ENCODE results near the gene CCL3. TPM values are rescaled to one million over a fixed set of nuclear protein-coding genes. Genes with fewer than 3 reads are reported as not detected.
"Not testable (repeated sequence)": the region's sequence is repeated elsewhere in the genome, so short reads cannot be mapped to it uniquely, and the experiment has no call there.

The CCL3 gene
- total RNA-seq, result 1,000 to 10,000 TPM; 1,540 to 1,562 TPM

DNA sequence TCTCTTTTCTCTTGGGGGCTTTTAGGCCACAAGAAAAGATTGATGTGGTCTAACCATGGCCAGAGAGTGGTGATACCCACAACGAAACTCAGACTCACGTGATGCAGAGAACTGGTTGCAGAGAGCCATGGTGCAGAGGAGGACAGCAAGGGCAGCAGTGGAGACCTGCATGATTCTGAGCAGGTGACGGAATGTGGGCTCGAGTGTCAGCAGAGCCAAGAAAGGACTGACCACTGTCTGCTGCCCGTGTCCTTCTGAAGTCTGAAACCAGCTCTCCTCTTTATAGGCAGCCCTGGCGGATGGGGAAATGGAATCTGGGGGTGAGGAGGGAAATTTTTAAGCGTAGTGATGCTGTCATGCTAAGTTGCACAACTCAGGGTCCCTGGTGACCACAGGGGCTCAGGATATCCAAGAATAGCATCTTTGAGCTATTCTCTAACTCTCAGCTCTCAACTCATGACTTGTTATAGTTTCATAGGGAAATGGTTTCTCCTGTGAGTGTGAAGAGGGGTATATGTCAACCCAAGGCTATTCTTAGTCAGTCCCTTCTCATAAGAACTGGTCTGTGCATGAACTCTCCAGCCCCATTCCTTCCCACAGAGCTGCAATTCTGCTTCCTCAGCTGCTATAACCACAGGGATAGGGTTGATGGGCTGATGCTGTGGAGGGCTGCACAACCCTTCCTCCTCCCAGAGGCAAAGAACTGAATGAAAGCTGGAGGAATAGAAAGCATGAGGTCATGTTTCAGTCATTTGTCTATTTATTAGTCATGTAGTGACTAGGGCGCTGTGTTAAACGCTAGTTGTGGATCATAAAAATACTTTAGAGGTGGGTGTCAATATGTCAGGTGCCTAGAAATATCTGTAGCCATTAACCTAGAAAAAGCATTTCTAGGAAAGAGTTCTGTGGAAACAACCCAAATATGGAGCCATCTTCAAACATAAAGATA is at the start of gene CCL3:
CCL3 (minus strand) TSS at position 256 of the 949 bp plus-strand sequence; CDS start at position 171, 85 bp downstream.
- CTCF ChIA-PET, result interaction anchor here (0.9 to 4.6 kb wide), 6 partner anchors 15 to 142 kb away, joined by 3 to 22 read pairs (median 12); no protein-coding TSS in a partner anchor
- POLR2A ChIA-PET, result interaction anchor here (0.6 to 4.7 kb wide), 16 partner anchors 8 to 224 kb away, joined by 3 to 80 read pairs (median 4); partner anchors contain the start of genes CCL4 and CCL5

GRCh38 chr17:36136439-36136838 is 46.5 kb upstream of the CCL3 start:
- POLR2A ChIA-PET, result no interaction called here
- CTCF ChIA-PET, result interaction anchor here (1.5 kb wide), 1 partner anchor 12 kb away, joined by 3 read pairs; no protein-coding TSS in a partner anchor

DNA sequence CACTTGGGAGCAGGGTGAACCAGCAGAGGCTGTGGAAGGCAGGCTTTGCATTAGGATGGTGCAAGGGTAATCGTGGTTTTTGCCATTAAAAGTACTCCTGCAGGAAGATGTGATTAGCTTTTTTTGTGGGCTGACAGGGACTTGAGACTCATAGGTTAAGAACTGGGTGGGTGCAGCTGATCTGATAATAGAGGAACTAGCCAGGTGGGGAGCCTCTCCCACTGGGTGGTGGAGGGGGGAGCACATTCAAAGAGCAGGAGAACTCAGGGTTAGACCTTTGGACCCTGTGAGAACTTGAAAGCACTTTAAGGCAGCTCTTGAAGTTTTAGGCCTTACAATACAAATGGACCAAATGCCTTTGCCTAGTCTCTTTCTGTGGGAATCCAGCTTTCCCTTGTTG is 46.1 kb upstream of the CCL3 start:
- POLR2A ChIA-PET, result no interaction called here
- CTCF ChIA-PET, result interaction anchor here (1.5 kb wide), 1 partner anchor 12 kb away, joined by 3 read pairs; no protein-coding TSS in a partner anchor

DNA sequence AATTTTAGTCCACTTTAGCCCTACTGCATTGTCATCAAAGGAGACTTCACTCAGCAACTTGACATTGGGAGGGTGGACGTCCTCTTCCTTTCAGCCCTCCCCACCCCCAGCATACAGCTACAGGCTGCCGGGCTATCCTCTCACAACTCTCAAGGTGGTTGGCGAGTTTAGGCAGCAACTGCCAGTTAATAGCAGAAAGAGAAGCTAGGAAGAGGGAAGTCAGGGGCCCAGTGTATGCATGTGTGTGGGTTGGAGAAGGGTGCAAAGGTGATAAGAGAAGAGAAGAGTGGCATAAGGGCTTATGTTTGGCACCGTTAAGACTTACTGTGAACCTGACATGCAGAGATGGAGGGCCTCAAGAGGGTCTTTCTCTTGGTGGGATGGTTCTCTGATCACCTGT is 45.5 kb upstream of the CCL3 start:
- POLR2A ChIA-PET, result no interaction called here
- CTCF ChIA-PET, result interaction anchor here (1.5 kb wide), 1 partner anchor 13 kb away, joined by 3 read pairs; no protein-coding TSS in a partner anchor

- ChIA-PET POLR2A (no interaction called here), CTCF (interaction anchor here (1.4 to 2.8 kb wide), 2 partner anchors 15 to 16 kb away, joined by 3 to 13 read pairs; no protein-coding TSS in a partner anchor)
Observed at GRCh38 chr17:36133602-36134236, 43.8 kb upstream of the CCL3 start.

DNA sequence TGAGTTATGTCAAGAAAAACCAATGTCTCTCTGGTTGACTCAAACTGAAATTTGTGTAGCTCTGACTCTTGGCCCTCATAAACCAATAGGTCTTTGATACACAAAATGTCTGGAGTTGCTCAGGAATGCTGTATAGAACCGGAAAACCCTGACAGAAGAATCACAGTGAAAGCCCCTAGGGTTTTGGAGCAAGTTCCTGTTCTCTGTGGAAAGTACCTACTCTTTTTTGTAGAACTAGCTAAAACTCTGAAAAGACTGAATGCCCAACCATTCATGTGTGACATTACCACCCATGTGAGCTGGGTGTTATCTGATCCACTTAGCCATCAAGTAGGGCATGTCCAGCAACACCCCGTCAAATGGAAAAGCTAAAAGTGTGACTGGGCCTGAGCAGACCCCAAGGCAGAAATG is 42.5 kb upstream of the CCL3 start:
- ChIA-PET CTCF (interaction anchor here (1.4 to 2.8 kb wide), 2 partner anchors 14 to 17 kb away, joined by 4 to 13 read pairs; no protein-coding TSS in a partner anchor), POLR2A (no interaction called here)

- CTCF ChIA-PET, result interaction anchor here (1.4 to 2.8 kb wide), 2 partner anchors 15 to 17 kb away, joined by 4 to 13 read pairs; no protein-coding TSS in a partner anchor
- POLR2A ChIA-PET, result no interaction called here
Observed at GRCh38 chr17:36131931-36132330, 42.0 kb upstream of the CCL3 start.

DNA sequence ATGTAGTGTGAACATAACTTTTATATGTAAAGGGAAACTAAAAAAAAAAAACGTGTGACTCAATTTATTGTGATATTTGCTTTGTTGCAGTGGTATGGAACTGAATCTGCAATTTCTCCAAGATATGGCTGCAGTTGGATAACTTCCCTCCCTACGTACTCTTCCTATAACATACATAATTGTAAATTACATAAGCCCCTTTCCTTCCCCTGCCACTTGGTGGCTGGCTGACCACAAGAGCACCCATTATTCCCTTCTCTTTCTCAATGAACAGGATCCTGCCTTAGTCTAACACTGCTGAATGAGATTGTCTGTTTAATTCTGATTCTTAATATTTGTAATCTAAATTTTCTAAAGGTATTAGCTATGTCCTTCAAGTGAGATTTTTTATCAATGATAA is 41.5 kb upstream of the CCL3 start:
- CTCF ChIA-PET, result interaction anchor here (2.8 kb wide), 1 partner anchor 18 kb away, joined by 13 read pairs; no protein-coding TSS in a partner anchor
- POLR2A ChIA-PET, result no interaction called here

DNA sequence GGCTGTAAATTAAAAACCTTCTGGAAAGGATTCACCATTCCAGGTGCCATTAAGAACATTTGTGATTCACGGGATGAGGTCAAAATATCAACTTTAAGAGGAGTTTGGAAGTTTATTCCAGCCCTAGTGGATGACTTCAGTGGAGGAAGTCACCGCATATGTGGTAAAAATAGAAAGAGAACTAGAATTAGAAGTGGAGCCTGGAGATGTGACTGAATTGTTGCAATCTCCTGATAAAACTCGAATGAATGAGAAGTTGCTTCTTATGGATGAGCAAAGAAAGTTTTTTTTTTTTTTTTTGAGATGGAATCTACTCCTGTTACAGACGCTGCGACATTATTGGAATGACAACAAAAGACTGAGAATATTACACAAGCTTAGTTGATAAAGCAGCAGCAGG is 40.4 kb upstream of the CCL3 start:
- CTCF ChIA-PET, result interaction anchor here (0.7 kb wide), 1 partner anchor 152 kb away, joined by 4 read pairs; no protein-coding TSS in a partner anchor
- POLR2A ChIA-PET, result no interaction called here

DNA sequence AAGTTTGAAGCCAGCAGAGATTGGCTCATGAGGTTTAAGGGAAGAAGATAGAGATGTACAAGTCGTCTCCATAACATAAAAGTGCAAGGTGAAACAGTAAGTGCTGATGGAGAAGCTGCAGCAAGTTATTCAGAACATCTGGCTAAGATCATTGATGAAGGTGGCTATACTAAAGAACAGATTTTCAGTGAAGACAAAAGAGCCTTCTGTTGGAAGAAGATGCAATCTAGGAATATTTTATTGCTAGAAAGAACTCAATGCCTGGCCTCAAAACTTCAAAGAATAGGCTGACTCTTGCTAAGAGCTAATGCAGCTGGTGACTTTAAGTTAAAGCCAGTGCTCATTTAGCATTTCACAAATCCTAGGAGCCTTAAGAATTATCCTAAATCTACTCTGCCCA is 39.7 kb upstream of the CCL3 start:
- CTCF ChIA-PET, result interaction anchor here (0.6 kb wide), 1 partner anchor 123 kb away, joined by 3 read pairs; no protein-coding TSS in a partner anchor
- POLR2A ChIA-PET, result no interaction called here

DNA sequence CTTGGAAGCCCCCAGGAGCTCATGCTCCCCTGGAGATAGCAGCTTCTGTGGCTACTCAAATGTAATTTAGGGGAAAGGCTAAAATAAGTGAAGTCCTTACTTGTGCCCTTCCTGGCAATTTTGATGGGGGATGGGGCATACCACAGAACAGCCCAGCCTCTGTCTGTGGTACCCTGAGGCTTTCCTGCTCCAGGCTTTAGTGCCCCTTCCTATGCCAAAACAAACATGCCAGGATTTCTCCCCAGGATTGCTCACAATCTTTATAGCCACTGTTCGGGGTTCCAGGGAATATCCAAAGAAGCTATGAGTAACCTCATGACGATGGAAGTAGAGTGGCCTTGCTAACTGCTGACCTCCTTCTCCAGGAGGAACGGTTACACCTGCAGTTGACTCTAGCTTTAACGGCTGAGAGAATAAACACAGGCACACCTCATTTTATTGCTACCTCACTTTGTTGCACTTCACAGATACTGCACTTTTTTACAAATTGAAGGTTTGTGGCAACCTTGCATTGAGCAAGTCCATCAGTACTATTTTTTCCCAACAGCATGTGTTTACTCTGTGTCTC is 38.6 kb upstream of the CCL3 start:
- ChIA-PET CTCF (interaction anchor here (0.9 kb wide), 1 partner anchor 20 kb away, joined by 4 read pairs; no protein-coding TSS in a partner anchor), POLR2A (no interaction called here)

GRCh38 chr17:36127911-36128310 is 38.0 kb upstream of the CCL3 start:
- CTCF ChIA-PET, result interaction anchor here (0.9 kb wide), 1 partner anchor 21 kb away, joined by 4 read pairs; no protein-coding TSS in a partner anchor
- POLR2A ChIA-PET, result no interaction called here

GRCh38 chr17:36127199-36127893 is 37.4 kb upstream of the CCL3 start:
- ChIA-PET POLR2A (no interaction called here), CTCF (interaction anchor here (0.9 kb wide), 1 partner anchor 22 kb away, joined by 4 read pairs; no protein-coding TSS in a partner anchor)

DNA sequence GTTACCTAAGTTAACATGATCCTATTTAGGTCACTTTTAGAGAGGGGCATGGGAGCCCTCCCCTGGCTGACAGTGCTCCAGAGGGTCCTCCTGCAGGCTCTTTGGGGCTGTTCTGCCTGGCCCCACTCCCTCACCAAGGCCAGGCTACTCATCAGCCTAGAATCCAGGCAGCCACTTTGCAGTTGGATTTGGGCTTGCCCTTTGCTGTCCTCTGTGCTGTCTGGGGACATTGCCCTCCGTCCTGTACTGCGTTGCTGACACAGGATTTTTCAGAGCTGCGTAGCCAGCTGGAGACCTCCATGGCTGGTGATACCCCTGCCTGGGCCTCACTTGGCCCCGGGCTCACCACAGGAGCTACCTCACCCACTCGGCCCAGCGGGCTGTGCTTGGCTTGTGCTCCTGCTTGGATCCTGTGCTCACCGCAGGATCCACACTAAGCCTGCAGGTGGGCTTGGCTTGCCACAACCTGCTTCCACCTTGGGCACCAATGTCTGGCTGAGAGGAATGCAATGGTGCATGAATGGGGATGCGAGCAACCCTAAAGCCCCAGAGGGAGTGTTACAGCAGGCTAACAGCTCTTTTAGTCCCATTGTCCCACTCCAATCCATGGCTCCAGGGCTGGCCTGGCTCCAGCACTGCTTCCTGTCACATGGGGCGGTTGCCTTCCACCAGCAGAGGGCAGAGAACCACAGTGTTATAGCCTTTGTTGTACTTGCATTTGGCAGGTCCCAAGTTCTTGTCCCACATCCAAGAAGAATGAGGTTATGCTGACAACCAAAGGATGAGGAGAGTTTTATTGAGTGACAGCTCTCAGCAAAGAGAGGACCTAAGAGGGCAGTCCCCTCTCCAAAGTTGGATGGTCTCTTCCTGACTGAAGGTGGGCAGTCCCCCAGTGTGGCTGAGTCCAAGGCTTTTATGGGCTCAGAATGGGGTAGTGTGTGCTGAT is 35.2 kb upstream of the CCL3 start:
- CTCF ChIA-PET, result interaction anchor here (1.3 to 1.7 kb wide), 2 partner anchors 24 to 155 kb away, joined by 3 to 4 read pairs; no protein-coding TSS in a partner anchor

GRCh38 chr17:36123431-36123830 is 33.5 kb upstream of the CCL3 start:
- ChIA-PET CTCF (interaction anchor here (0.7 to 1.7 kb wide), 2 partner anchors 33 to 153 kb away, joined by 3 to 4 read pairs; no protein-coding TSS in a partner anchor), POLR2A (no interaction called here)

More for the DNA sequence above, 35.2 kb upstream of the CCL3 start:
- POLR2A ChIA-PET, result no interaction called here

- CTCF ChIA-PET, result interaction anchor here (1.0 kb wide), 1 partner anchor 14 kb away, joined by 3 read pairs; no protein-coding TSS in a partner anchor
Observed at GRCh38 chr17:36121099-36121498, 31.2 kb upstream of the CCL3 start.

GRCh38 chr17:36120221-36120620 is 30.3 kb upstream of the CCL3 start:
- POLR2A ChIA-PET, result no interaction called here
- CTCF ChIA-PET, result interaction anchor here (1.0 to 4.5 kb wide), 4 partner anchors 13 to 47 kb away, joined by 3 to 18 read pairs (median 10); partner anchors contain the start of gene CCL3

More at GRCh38 chr17:36121099-36121498, 31.2 kb upstream of the CCL3 start:
- POLR2A ChIA-PET, result not testable (repeated sequence)
